HepG2 (cell line): ENCODE data around the gene CAPSL. TPM values are rescaled to one million over a fixed set of nuclear protein-coding genes. Genes with fewer than 3 reads are reported as not detected.

ENCODE experiments used
- ATAC-seq: fragments of 200-7000 bp; cut with Tn5 transposase; 3 replicates; pipeline ENCODE4 v1.9.1; 2020; ENCODE audit warnings: mild to moderate bottlenecking, moderate library complexity
- BruUV-seq: library from RNA; stranded (reverse); fragments of 400-500 nt; replicated peaks from 2 replicates; lab custom pipeline; 2021; lab: Mats Ljungman, UMichigan
- CTCF ChIA-PET: fragments of 300-600 bp; formaldehyde crosslinking; extraction: SDS; loops from one replicate; lab custom pipeline; 2021; ENCODE audit warnings: low total read pairs, inconsistent platforms, low intra/inter-chr PET ratio; lab: Yijun Ruan, JAX
- POLR2A ChIA-PET: fragments of 350-600 bp; sonication (Branson Sonifier 250); formaldehyde crosslinking; loops from one replicate; lab custom pipeline; 2020; ENCODE audit warnings: antibody characterized with exemption, inconsistent platforms; lab: Yijun Ruan, JAX
- DNase-seq: peaks from one replicate; pipeline ENCODE4 v3.0.0-alpha.2; 2015; ENCODE audit warnings: low spot score
- FAIRE-seq: peaks from 3 replicates; lab custom pipeline; 2011; peaks lifted over from hg19 to GRCh38; lab: Jason Lieb, UNC
- H2AFZ ChIP-seq: one replicate; pipeline ENCODE4 v1.6.1; 2011; ENCODE audit warnings: low read length, inconsistent platforms
- H3K27ac ChIP-seq: fragments of 300-600 bp; 3 replicates; pipeline ENCODE4 v1.8.0; 2011; ENCODE audit warnings: mixed run types, mild to moderate bottlenecking, mixed read lengths, low read length, inconsistent platforms; ENCODE audit not compliant: insufficient read depth; ENCODE audit errors: extremely low read length
- H3K27me3 ChIP-seq, 2 experiments: fragments of 200-600 bp in 1 of 2; 2 replicates in 1 of 2; 3 replicates in 1 of 2; pipeline versions ENCODE4 v1.6.0 to v1.8.0; 2011; ENCODE audit warnings: low read length in 2 of 2, mild to moderate bottlenecking in 2 of 2, moderate library complexity in 2 of 2, inconsistent platforms in 1 of 2; ENCODE audit not compliant: insufficient read depth in 2 of 2, control insufficient read depth in 1 of 2
- H3K36me3 ChIP-seq, 2 experiments: fragments of 200-600 bp in 1 of 2; replicated peaks in 1 of 2; 2 replicates in 1 of 2; 3 replicates in 1 of 2; pipeline versions ENCODE4 v1.5.1 to v1.8.0; 2011; ENCODE audit warnings: low read length in 2 of 2, inconsistent platforms in 1 of 2; ENCODE audit not compliant: insufficient read depth in 2 of 2, control insufficient read depth in 1 of 2
- H3K4me1 ChIP-seq: 2 replicates; pipeline ENCODE4 v1.5.1; 2012; ENCODE audit warnings: low read length, inconsistent platforms; ENCODE audit not compliant: insufficient read depth
- H3K4me2 ChIP-seq: 2 replicates; pipeline ENCODE4 v1.6.0; 2011; ENCODE audit warnings: low read depth, low read length, inconsistent platforms
- H3K4me3 ChIP-seq, 3 experiments: fragments of 200-600 bp in 1 of 3; sonication (generic), shearing (Covaris generic) in 1 of 3; replicated peaks in 1 of 3; 2 replicates each; pipeline ENCODE4 v1.5.1; 2011 to 2016; ENCODE audit warnings: low read length in 3 of 3, inconsistent platforms in 2 of 3, low read depth in 2 of 3, mild to moderate bottlenecking in 2 of 3, control low read depth in 1 of 3, mixed read lengths in 1 of 3; ENCODE audit not compliant: insufficient read depth in 1 of 3
- H3K79me2 ChIP-seq: one replicate; pipeline ENCODE4 v1.6.1; 2011; ENCODE audit warnings: low read length, inconsistent platforms; ENCODE audit not compliant: insufficient read depth
- H3K9ac ChIP-seq: 2 replicates; pipeline ENCODE4 v1.6.0; 2011; ENCODE audit warnings: mild to moderate bottlenecking, low read depth, low read length, inconsistent platforms; ENCODE audit not compliant: insufficient read depth
- H3K9me3 ChIP-seq: 2 replicates; pipeline ENCODE4 v1.5.1; 2012; ENCODE audit warnings: mild to moderate bottlenecking, low read length
- H4K20me1 ChIP-seq: 2 replicates; pipeline ENCODE4 v1.6.0; 2011; ENCODE audit warnings: inconsistent platforms, mild to moderate bottlenecking, low read length, moderate library complexity; ENCODE audit not compliant: insufficient read depth
- IRF1 ChIP-seq: sonication (generic); formaldehyde crosslinking; IDR thresholded peaks from 2 replicates; pipeline ENCODE4 v1.4.0; 2020; ENCODE audit warnings: low read depth, mild to moderate bottlenecking, missing genetic modification reagents
- RERE ChIP-seq: IDR thresholded peaks from 2 replicates; pipeline ENCODE4 v1.6.1; 2016; ENCODE audit warnings: low read depth, missing genetic modification reagents, missing compliant biosample characterization
- RFXAP ChIP-seq: sonication (generic); formaldehyde crosslinking; IDR thresholded peaks from 2 replicates; pipeline ENCODE4 v1.4.0; 2020; ENCODE audit warnings: missing genetic modification reagents, borderline replicate concordance
- THRA ChIP-seq: sonication (generic); formaldehyde crosslinking; IDR thresholded peaks from 2 replicates; pipeline ENCODE4 v1.4.0; 2020; ENCODE audit warnings: missing genetic modification reagents, borderline replicate concordance
- TOPORS ChIP-seq: sonication (generic); formaldehyde crosslinking; IDR thresholded peaks from 2 replicates; pipeline ENCODE4 v1.8.0; 2023; ENCODE audit warnings: mild to moderate bottlenecking, missing genetic modification reagents
- YY1 ChIP-seq: IDR thresholded peaks from 2 replicates; pipeline ENCODE4 v1.6.1; 2011; ENCODE audit warnings: low read length, low read depth, moderate library complexity, mild to moderate bottlenecking; ENCODE audit not compliant: insufficient read depth, insufficient replicate concordance
- ZNF225 ChIP-seq: sonication (generic); formaldehyde crosslinking; IDR thresholded peaks from 2 replicates; pipeline ENCODE4 v1.4.0; 2020; ENCODE audit warnings: mild to moderate bottlenecking, missing genetic modification reagents
- ZNF629 ChIP-seq: sonication (generic); formaldehyde crosslinking; conservative IDR thresholded peaks from 2 replicates; pipeline ENCODE4 v1.5.0; 2020; ENCODE audit warnings: missing genetic modification reagents
- WGBS: methylation state at CpG from one replicate; pipeline ENCODE4 v1.1.6; 2017; ENCODE audit warnings: low lambda C conversion rate; 5-methylcytosine and 5-hydroxymethylcytosine counted together
- in situ Hi-C: cut with HindIII; loops from 2 replicates; pipeline ENCODE4 v1.10.0; 2017; ENCODE audit warnings: low pct_unique_long_range_greater_than_20kb; ENCODE audit not compliant: extremely low pct_ligation_motif_present
- intact Hi-C: fragments of 100-400 bp; cut with micrococcal nuclease; formaldehyde crosslinking; loops from one replicate; pipeline ENCODE4 v1.10.0; 2022; ENCODE audit not compliant: unreplicated experiment
- polyA plus RNA-seq, 8 experiments: library from polyadenylated mRNA; depleted of rRNA in 3 of 8; stranded (reverse) in 7 of 8; unstranded in 1 of 8; fragments of >200 nt; fragmentation: Illumina TruSeq in 4 of 8; extraction: Trizol in 4 of 8; gene quantifications; 2 replicates each; pipeline versions ENCODE4 v1.2.1 to v1.2.3, GENCODE V29; 2011 to 2016; ENCODE audit warnings: low read depth in 4 of 8, missing spikeins in 1 of 8, mixed read lengths in 1 of 8; ENCODE audit not compliant: insufficient read depth in 1 of 8
- small RNA-seq, 3 experiments: library from RNA; depleted of rRNA; stranded (forward); fragments of <200 nt; gene quantifications; one replicate each; pipeline ENCODE3, GENCODE V24; 2012; ENCODE audit warnings: low read depth in 2 of 3, low replicate concordance in 1 of 3; ENCODE audit not compliant: insufficient read length in 3 of 3, insufficient read depth in 2 of 3
- total RNA-seq, 5 experiments: library from RNA; depleted of rRNA; stranded (reverse); fragments of >200 nt; fragmentation: Illumina TruSeq; extraction: Trizol; gene quantifications; 2 replicates each; pipeline ENCODE4 v1.2.3, GENCODE V29; 2016; ENCODE audit warnings: low read depth in 1 of 5

The CAPSL gene
- total and polyA plus RNA-seq, 2 of the 13 experiments (the other 11 are each of a cell fraction or from before 2014, with no cell fraction given) = not detected

- TF ChIP-seq TOPORS (CRISPR knock-in tag) (no peak), IRF1 (CRISPR knock-in tag) (no peak), ZNF629 (CRISPR knock-in tag) (no peak), RFXAP (no peak), RERE (CRISPR knock-in tag) (no peak), THRA (CRISPR knock-in tag) (no peak), YY1 (no peak), ZNF225 (CRISPR knock-in tag) (no peak)
- H3K9ac ChIP-seq = no peak overlapping the region
- no peak overlapping the region for H3K4me2 ChIP-seq
- CTCF ChIA-PET = no interaction called here
- H3K27me3 ChIP-seq = no peaks in the 10 kb centered on the region
- ATAC-seq (no peak), FAIRE-seq (no peak), DNase-seq (no peak)
- in situ Hi-C loops = no loop called here
- POLR2A ChIA-PET = no interaction called here
- 0% methylated on average over 1 of the region's 1 CpG for WGBS
- no peak overlapping the region for H3K4me3 ChIP-seq
- H2AFZ ChIP-seq = no peak overlapping the region
- no TSS peak for BruUV-seq
- no peaks in the 10 kb centered on the region for H3K9me3 ChIP-seq
- intact Hi-C loops = no loop called here
- H3K4me1 ChIP-seq = no peaks in the 10 kb centered on the region
- H3K27ac ChIP-seq = no peak overlapping the region
- no peaks in the 10 kb centered on the region for H3K79me2 ChIP-seq
- no peaks in the 10 kb centered on the region for H3K36me3 ChIP-seq
- no peaks in the 10 kb centered on the region for H4K20me1 ChIP-seq
These were observed 83.2 kb downstream of the CAPSL start for GRCh38 chr5:35855187-35855586.

Small RNAs within 50 kb of the gene (small RNA-seq; reads per million reads assigned to genes)
- 0 reads per million in 3 experiments for gene AC112204.1

Other genes with a start within 250 kb of the CAPSL start
- gene IL7R, start 81.7 kb downstream of the CAPSL start, total RNA-seq (2016; rRNA removed; fragmentation: Illumina TruSeq; extraction: Trizol) = not detected in 2 replicates
- not detected in 2 replicates for gene IL7R, start 81.7 kb downstream of the CAPSL start, polyA plus RNA-seq (2011; rRNA removed)
- gene UGT3A1, start 52.8 kb upstream of the CAPSL start, total RNA-seq (2016; rRNA removed; fragmentation: Illumina TruSeq; extraction: Trizol) = not detected in 2 replicates
- gene UGT3A1, start 52.8 kb upstream of the CAPSL start, polyA plus RNA-seq (2011; rRNA removed) = not detected in 2 replicates
- not detected in 2 replicates for gene UGT3A2, start 128.3 kb upstream of the CAPSL start, total RNA-seq (2016; rRNA removed; fragmentation: Illumina TruSeq; extraction: Trizol)
- not detected in 2 replicates for gene UGT3A2, start 128.3 kb upstream of the CAPSL start, polyA plus RNA-seq (2011; rRNA removed)
- gene LMBRD2, start 213.3 kb upstream of the CAPSL start, total RNA-seq (2016; rRNA removed; fragmentation: Illumina TruSeq; extraction: Trizol) = 1.8 and 4.7 TPM in 2 replicates
- gene LMBRD2, start 213.3 kb upstream of the CAPSL start, polyA plus RNA-seq (2011; rRNA removed) = 2.0 TPM in 2 replicates
- 84.1 and 121 TPM in 2 replicates for gene SKP2, start 213.5 kb upstream of the CAPSL start, total RNA-seq (2016; rRNA removed; fragmentation: Illumina TruSeq; extraction: Trizol)
- 24.7 and 29.6 TPM in 2 replicates for gene SKP2, start 213.5 kb upstream of the CAPSL start, polyA plus RNA-seq (2011; rRNA removed)